Activated T-cell treated with anti-CD3 and anti-CD28 coated beads for 48 hours (primary cell): ENCODE data around the gene UNKL.

ENCODE experiments used
- DNase-seq: peaks from one replicate; pipeline ENCODE4 v3.0.0-alpha.2; 2020; ENCODE audit warnings: low read depth

Gene UNKL

GRCh38 chr16:1401061-1401757 lies 13.3 kb downstream of the UNKL start:
- DNase-seq, result no peak

GRCh38 chr16:1398826-1399581 lies 15.5 kb downstream of the UNKL start:
- no peak for DNase-seq

- no peak for DNase-seq
These were observed 16.2 kb downstream of the UNKL start for GRCh38 chr16:1398351-1398750.

- DNase-seq, result no peak
These were observed 16.7 kb downstream of the UNKL start for GRCh38 chr16:1397779-1398178.

- no peak for DNase-seq
These were observed 19.0 kb downstream of the UNKL start for GRCh38 chr16:1395444-1396031.

GRCh38 chr16:1394367-1394951 lies 20.0 kb downstream of the UNKL start:
- DNase-seq, result no peak

- DNase-seq, result no peak
These were observed 20.8 kb downstream of the UNKL start for GRCh38 chr16:1393613-1394176.

GRCh38 chr16:1392826-1393225 lies 21.7 kb downstream of the UNKL start:
- DNase-seq, result no peak

- no peak for DNase-seq
These were observed 24.2 kb downstream of the UNKL start for GRCh38 chr16:1390239-1390779.

- no peak for DNase-seq
These were observed 24.7 kb downstream of the UNKL start for GRCh38 chr16:1389762-1390161.

GRCh38 chr16:1387331-1387730 lies 27.2 kb downstream of the UNKL start:
- no peak for DNase-seq

GRCh38 chr16:1385232-1385631 lies 29.3 kb downstream of the UNKL start:
- DNase-seq, result no peak

GRCh38 chr16:1383556-1383955 lies 30.9 kb downstream of the UNKL start:
- DNase-seq, result no peak

GRCh38 chr16:1381612-1382406 lies 32.7 kb downstream of the UNKL start:
- no peak for DNase-seq

GRCh38 chr16:1380195-1380594 lies 34.3 kb downstream of the UNKL start:
- no peak for DNase-seq

GRCh38 chr16:1379304-1380076 lies 35.0 kb downstream of the UNKL start:
- peak; percentile 69 for DNase-seq

- peak; percentile 72 for DNase-seq
These were observed 35.6 kb downstream of the UNKL start for GRCh38 chr16:1378804-1379303.

GRCh38 chr16:1378087-1378803 lies 36.3 kb downstream of the UNKL start:
- DNase-seq, result no peak

- DNase-seq, result no peak
These were observed 37.0 kb downstream of the UNKL start for GRCh38 chr16:1377406-1378010.
